ENCODE data around the gene POLD4.

Gene POLD4

GRCh38 chr11:67376063-67376820 lies 22.9 kb upstream of the POLD4 start:
- Histone ChIP-seq H3K9ac (ENCODE audit: low read depth, low read length) (no peak overlapping the region), H3K36me3 (ENCODE audit: insufficient read depth, low read length) (no peaks in the 10 kb centered on the region), H3K79me2 (ENCODE audit: insufficient read depth, low read length) (no peaks in the 10 kb centered on the region), H3K4me1 (ENCODE audit: insufficient read depth, low read length) (peaks cover 28% of the 10 kb centered on the region), H3K27ac (ENCODE audit: low read length) (no peak overlapping the region), H3K4me2 (ENCODE audit: insufficient read depth, low read length) (no peak overlapping the region), H4K20me1 (ENCODE audit: insufficient read depth, low read length) (peaks cover 22% of the 10 kb centered on the region), H2AFZ (ENCODE audit: low read depth, low read length) (no peak overlapping the region), H3K27me3 (ENCODE audit: insufficient read depth, low read length, poor library complexity) (peaks cover 51% of the 10 kb centered on the region), H3K9me3 (ENCODE audit: insufficient read depth, low read length, severe bottlenecking) (no peaks in the 10 kb centered on the region), H3K4me3 (ENCODE audit: low read depth in 1 of 2, low read length in 2 of 2) (no peak overlapping the region)
- ATAC-seq (ENCODE audit: insufficient read depth, low read depth) (no peak), DNase-seq (no peak)
- TF ChIP-seq CTCF (IDR thresholded peaks at IDR 0.05; ENCODE audit: borderline replicate concordance, extremely low read depth, low read length, poor library complexity, severe bottlenecking) = no peak
- TF ChIP-seq EZH2 (IDR thresholded peaks at IDR 0.05; ENCODE audit: borderline replicate concordance, low read depth, low read length, severe bottlenecking) = no peak

- no peak for DNase-seq
- Histone ChIP-seq H3K4me3 (ENCODE audit: low read depth in 1 of 2, low read length in 2 of 2) (no peak overlapping the region), H3K9me3 (ENCODE audit: insufficient read depth, low read length, severe bottlenecking) (no peaks in the 10 kb centered on the region), H3K9ac (ENCODE audit: low read depth, low read length) (no peak overlapping the region), H3K27ac (ENCODE audit: low read length) (no peak overlapping the region), H3K79me2 (ENCODE audit: insufficient read depth, low read length) (no peaks in the 10 kb centered on the region), H2AFZ (ENCODE audit: low read depth, low read length) (no peak overlapping the region), H3K4me2 (ENCODE audit: insufficient read depth, low read length) (no peak overlapping the region), H3K4me1 (ENCODE audit: insufficient read depth, low read length) (peaks cover 32% of the 10 kb centered on the region), H3K36me3 (ENCODE audit: insufficient read depth, low read length) (no peaks in the 10 kb centered on the region), H3K27me3 (ENCODE audit: insufficient read depth, low read length, poor library complexity) (peaks cover 59% of the 10 kb centered on the region), H4K20me1 (ENCODE audit: insufficient read depth, low read length) (peaks cover 30% of the 10 kb centered on the region)
- no peak for ATAC-seq (ENCODE audit: insufficient read depth, low read depth)
- TF ChIP-seq EZH2 (IDR thresholded peaks at IDR 0.05; ENCODE audit: borderline replicate concordance, low read depth, low read length, severe bottlenecking) = no peak
- no peak for TF ChIP-seq CTCF (IDR thresholded peaks at IDR 0.05; ENCODE audit: borderline replicate concordance, extremely low read depth, low read length, poor library complexity, severe bottlenecking)
Measured at GRCh38 chr11:67375320-67376055, 22.1 kb upstream of the POLD4 start.

GRCh38 chr11:67374571-67375281 lies 21.4 kb upstream of the POLD4 start:
- peaks cover 37% of the 10 kb centered on the region for H3K4me1 ChIP-seq (ENCODE audit: insufficient read depth, low read length)
- H3K36me3 ChIP-seq (ENCODE audit: insufficient read depth, low read length) = no peaks in the 10 kb centered on the region
- no peaks in the 10 kb centered on the region for H3K79me2 ChIP-seq (ENCODE audit: insufficient read depth, low read length)
- TF ChIP-seq EZH2 (IDR thresholded peaks at IDR 0.05; ENCODE audit: borderline replicate concordance, low read depth, low read length, severe bottlenecking) = no peak
- TF ChIP-seq CTCF (IDR thresholded peaks at IDR 0.05; ENCODE audit: borderline replicate concordance, extremely low read depth, low read length, poor library complexity, severe bottlenecking) = no peak
- DNase-seq = no peak
- H2AFZ ChIP-seq (ENCODE audit: low read depth, low read length) = no peak overlapping the region
- peaks cover 34% of the 10 kb centered on the region for H4K20me1 ChIP-seq (ENCODE audit: insufficient read depth, low read length)
- no peak overlapping the region for H3K27ac ChIP-seq (ENCODE audit: low read length)
- H3K9ac ChIP-seq (ENCODE audit: low read depth, low read length) = no peak overlapping the region
- peak overlapping the region; percentile 88 for H3K4me2 ChIP-seq (ENCODE audit: insufficient read depth, low read length)
- ATAC-seq (ENCODE audit: insufficient read depth, low read depth) = no peak
- H3K9me3 ChIP-seq (ENCODE audit: insufficient read depth, low read length, severe bottlenecking) = no peaks in the 10 kb centered on the region
- H3K27me3 ChIP-seq (ENCODE audit: insufficient read depth, low read length, poor library complexity) = peaks cover 64% of the 10 kb centered on the region
- H3K4me3 ChIP-seq (ENCODE audit: low read depth in 1 of 2, low read length in 2 of 2) = no peak overlapping the region
